GM12878 (cell line): ENCODE measurements around the gene PRICKLE3. TPM values are rescaled to one million over a fixed set of nuclear protein-coding genes. Genes with fewer than 3 reads are reported as not detected.

Experiments
- ATAC-seq: fragments of 200-7000 bp; cut with Tn5 transposase; 3 replicates; pipeline ENCODE4 v1.9.1; 2020; ENCODE audit warnings: mild to moderate bottlenecking, moderate library complexity
- BruUV-seq: library from RNA; stranded (reverse); fragments of 400-500 nt; replicated peaks from 2 replicates; lab custom pipeline; 2021; lab: Mats Ljungman, UMichigan
- CTCF ChIA-PET: fragments of 300-600 bp; sonication (Branson Sonifier 250); formaldehyde crosslinking; extraction: SDS; loops from one replicate; lab custom pipeline; 2021; ENCODE audit warnings: inconsistent platforms; lab: Yijun Ruan, JAX
- POLR2A ChIA-PET: fragments of 350-600 bp; formaldehyde crosslinking; extraction: SDS; loops from one replicate; lab custom pipeline; 2021; ENCODE audit warnings: inconsistent platforms; lab: Charles Lee
- RAD21 ChIA-PET: fragments of 300-600 bp; sonication (Branson Sonifier 250); formaldehyde crosslinking; loops from one replicate; lab custom pipeline; 2023; ENCODE audit warnings: antibody characterized with exemption; ENCODE audit not compliant: unreplicated experiment; lab: Charles Lee
- SMC1A ChIA-PET: fragments of 300-600 bp; sonication (Branson Sonifier 250); formaldehyde crosslinking; loops from one replicate; lab custom pipeline; 2023; ENCODE audit not compliant: unreplicated experiment, uncharacterized antibody; lab: Charles Lee
- DNase-seq: peaks from one replicate; pipeline ENCODE4 v3.0.0-alpha.2; 2011; ENCODE audit warnings: low read depth, low spot score
- FAIRE-seq: peaks from 3 replicates; lab custom pipeline; 2011; peaks lifted over from hg19 to GRCh38; lab: Jason Lieb, UNC
- H2AFZ ChIP-seq: 2 replicates; pipeline ENCODE4 v1.6.0; 2011; ENCODE audit warnings: low read depth, low read length, control low read depth; ENCODE audit not compliant: control insufficient read depth
- H3K27ac ChIP-seq: 2 replicates; pipeline ENCODE4 v1.5.1; 2011; ENCODE audit warnings: control low read depth; ENCODE audit not compliant: control insufficient read depth, insufficient read depth
- H3K27me3 ChIP-seq, 2 experiments: replicated peaks in 1 of 2; 2 replicates each; pipeline versions ENCODE4 v1.6.0 to v1.6.1; 2011; ENCODE audit warnings: low read length in 1 of 2; ENCODE audit not compliant: control insufficient read depth in 2 of 2, insufficient read depth in 2 of 2
- H3K36me3 ChIP-seq, 2 experiments: 2 replicates each; pipeline ENCODE4 v1.5.1; 2011; ENCODE audit warnings: low read length in 1 of 2; ENCODE audit not compliant: control insufficient read depth in 2 of 2, insufficient read depth in 2 of 2
- H3K4me1 ChIP-seq: 2 replicates; pipeline ENCODE4 v1.6.1; 2011; ENCODE audit warnings: mild to moderate bottlenecking, low read length, moderate library complexity, mixed read lengths; ENCODE audit not compliant: control insufficient read depth, insufficient read depth
- H3K4me2 ChIP-seq: 2 replicates; pipeline ENCODE4 v1.6.0; 2011; ENCODE audit warnings: control low read depth; ENCODE audit not compliant: control insufficient read depth, insufficient read depth
- H3K4me3 ChIP-seq: fragments of 200-600 bp; sonication (generic); 2 replicates; pipeline ENCODE4 v1.5.1; 2016
- H3K79me2 ChIP-seq: 2 replicates; pipeline ENCODE4 v1.6.0; 2011; ENCODE audit warnings: low read length; ENCODE audit not compliant: control insufficient read depth, insufficient read depth
- H3K9ac ChIP-seq: 2 replicates; pipeline ENCODE4 v1.8.0; 2011; ENCODE audit warnings: low read length, control low read depth, mixed read lengths; ENCODE audit not compliant: control insufficient read depth, insufficient read depth
- H3K9me3 ChIP-seq: replicated peaks from 3 replicates; pipeline ENCODE4 v1.5.1; 2011; ENCODE audit warnings: mild to moderate bottlenecking, low read length; ENCODE audit not compliant: control insufficient read depth, insufficient read depth
- H4K20me1 ChIP-seq: 2 replicates; pipeline ENCODE4 v1.6.0; 2011; ENCODE audit not compliant: control insufficient read depth, insufficient read depth
- BCL11A ChIP-seq: IDR thresholded peaks from 2 replicates; pipeline ENCODE4 v1.6.1; 2011; ENCODE audit warnings: low read depth, low read length
- CREM ChIP-seq: IDR thresholded peaks from 2 replicates; pipeline ENCODE4 v1.6.1; 2014; ENCODE audit warnings: antibody characterized with exemption, low read depth
- MYB ChIP-seq: fragments of 150-350 bp; IDR thresholded peaks from 2 replicates; pipeline ENCODE4 v1.6.1; 2014; ENCODE audit warnings: mild to moderate bottlenecking, low read depth, low read length, borderline replicate concordance
- PRDM15 ChIP-seq: fragments of 450-650 bp; formaldehyde crosslinking; IDR thresholded peaks from 2 replicates; pipeline ENCODE4 v1.4.0; 2020; ENCODE audit warnings: mild to moderate bottlenecking, moderate library complexity
- SPI1 ChIP-seq: IDR thresholded peaks from 2 replicates; pipeline ENCODE4 v1.6.1; 2011; ENCODE audit warnings: low read depth, mild to moderate bottlenecking, low read length, moderate library complexity, borderline replicate concordance; ENCODE audit not compliant: insufficient read depth
- ZNF622 ChIP-seq: fragments of 450-650 bp; IDR thresholded peaks from 2 replicates; pipeline ENCODE4 v1.6.1; 2017; ENCODE audit warnings: mild to moderate bottlenecking, inconsistent platforms
- WGBS: methylation state at CpG from one replicate; pipeline ENCODE4 v1.1.6; 2016; ENCODE audit warnings: low lambda C conversion rate; ENCODE audit not compliant: insufficient replicate concordance, insufficient coverage; ENCODE audit errors: missing lambda C conversion rate; 5-methylcytosine and 5-hydroxymethylcytosine counted together
- in situ Hi-C: fragments of 300-500 bp; cut with MboI; formaldehyde crosslinking; loops from 9 replicates; pipeline ENCODE4 v1.14.3; 2018; ENCODE audit warnings: mixed read lengths
- intact Hi-C: fragments of 100-400 bp; cut with micrococcal nuclease; formaldehyde crosslinking; loops from one replicate; pipeline ENCODE4 v1.14.2; 2022; ENCODE audit not compliant: unreplicated experiment
- polyA plus RNA-seq, 11 experiments: library from polyadenylated mRNA; depleted of rRNA in 4 of 11; unstranded in 6 of 11; stranded (reverse) in 5 of 11; fragments of >200 nt; fragmentation: Nextera tagmentation in 4 of 11; fragmentation: Illumina TruSeq in 1 of 11; extraction: Ambion mirVana in 4 of 11; extraction: Trizol in 1 of 11; gene quantifications; 1 replicate in 1 of 11; 2 replicates in 10 of 11; pipeline versions ENCODE4 v1.2.1 to v1.2.3, GENCODE V29; 2011 to 2016; ENCODE audit warnings: inconsistent platforms in 2 of 11, missing spikeins in 2 of 11, low read depth in 1 of 11
- total RNA-seq, 4 experiments: library from RNA; depleted of rRNA in 3 of 4; stranded (reverse); fragments of >200 nt in 3 of 4; fragmentation: Illumina TruSeq in 1 of 4; extraction: Trizol in 1 of 4; gene quantifications; 2 replicates each; pipeline versions ENCODE4 v1.2.1 to v1.2.3, GENCODE V29; 2013 to 2021
- TF ChIP-seq, protein P1 (sequence below): fragments of 450-650 bp; IDR thresholded peaks from 2 replicates; pipeline ENCODE4 v1.6.1; 2017; ENCODE audit warnings: borderline replicate concordance
- TF ChIP-seq, protein P2 (sequence below): fragments of 450-650 bp; IDR thresholded peaks from 2 replicates; pipeline ENCODE4 v1.6.1; 2018; ENCODE audit warnings: borderline replicate concordance, mild to moderate bottlenecking; ENCODE audit not compliant: partially characterized antibody

Gene PRICKLE3
- total and polyA plus RNA-seq, 10 of the 15 experiments (the other 5 are each of a cell fraction or from before 2014, with no cell fraction given): 0.69 to 17.4 (median 7.6) TPM

- no peak overlapping the region for H3K9ac ChIP-seq
- POLR2A ChIA-PET: no interaction called here
- DNase-seq (no peak), ATAC-seq (no peak), FAIRE-seq (no peak)
- H3K4me1 ChIP-seq: no peaks in the 10 kb centered on the region
- no peaks in the 10 kb centered on the region for H3K79me2 ChIP-seq
- intact Hi-C loops: no loop called here
- SMC1A ChIA-PET: no interaction called here
- H3K27me3 ChIP-seq: no peaks in the 10 kb centered on the region
- H3K36me3 ChIP-seq: no peaks in the 10 kb centered on the region
- H3K27ac ChIP-seq: no peak overlapping the region
- no peaks in the 10 kb centered on the region for H3K9me3 ChIP-seq
- BruUV-seq: no TSS peak
- H3K4me3 ChIP-seq: no peak overlapping the region
- WGBS: 80% methylated on average over 13 of the region's 13 CpGs
- TF ChIP-seq BCL11A: no peak
- TF ChIP-seq, protein P1, sequence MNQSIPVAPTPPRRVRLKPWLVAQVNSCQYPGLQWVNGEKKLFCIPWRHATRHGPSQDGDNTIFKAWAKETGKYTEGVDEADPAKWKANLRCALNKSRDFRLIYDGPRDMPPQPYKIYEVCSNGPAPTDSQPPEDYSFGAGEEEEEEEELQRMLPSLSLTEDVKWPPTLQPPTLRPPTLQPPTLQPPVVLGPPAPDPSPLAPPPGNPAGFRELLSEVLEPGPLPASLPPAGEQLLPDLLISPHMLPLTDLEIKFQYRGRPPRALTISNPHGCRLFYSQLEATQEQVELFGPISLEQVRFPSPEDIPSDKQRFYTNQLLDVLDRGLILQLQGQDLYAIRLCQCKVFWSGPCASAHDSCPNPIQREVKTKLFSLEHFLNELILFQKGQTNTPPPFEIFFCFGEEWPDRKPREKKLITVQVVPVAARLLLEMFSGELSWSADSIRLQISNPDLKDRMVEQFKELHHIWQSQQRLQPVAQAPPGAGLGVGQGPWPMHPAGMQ: no peak
- no peak for TF ChIP-seq ZNF622
- no peak for TF ChIP-seq SPI1
- no peak for TF ChIP-seq PRDM15 (CRISPR knock-in tag)
- TF ChIP-seq, protein P2, sequence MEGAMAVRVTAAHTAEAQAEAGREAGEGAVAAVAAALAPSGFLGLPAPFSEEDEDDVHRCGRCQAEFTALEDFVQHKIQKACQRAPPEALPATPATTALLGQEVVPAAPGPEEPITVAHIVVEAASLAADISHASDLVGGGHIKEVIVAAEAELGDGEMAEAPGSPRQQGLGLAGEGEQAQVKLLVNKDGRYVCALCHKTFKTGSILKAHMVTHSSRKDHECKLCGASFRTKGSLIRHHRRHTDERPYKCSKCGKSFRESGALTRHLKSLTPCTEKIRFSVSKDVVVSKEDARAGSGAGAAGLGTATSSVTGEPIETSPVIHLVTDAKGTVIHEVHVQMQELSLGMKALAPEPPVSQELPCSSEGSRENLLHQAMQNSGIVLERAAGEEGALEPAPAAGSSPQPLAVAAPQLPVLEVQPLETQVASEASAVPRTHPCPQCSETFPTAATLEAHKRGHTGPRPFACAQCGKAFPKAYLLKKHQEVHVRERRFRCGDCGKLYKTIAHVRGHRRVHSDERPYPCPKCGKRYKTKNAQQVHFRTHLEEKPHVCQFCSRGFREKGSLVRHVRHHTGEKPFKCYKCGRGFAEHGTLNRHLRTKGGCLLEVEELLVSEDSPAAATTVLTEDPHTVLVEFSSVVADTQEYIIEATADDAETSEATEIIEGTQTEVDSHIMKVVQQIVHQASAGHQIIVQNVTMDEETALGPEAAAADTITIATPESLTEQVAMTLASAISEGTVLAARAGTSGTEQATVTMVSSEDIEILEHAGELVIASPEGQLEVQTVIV: no peak
- no peak for TF ChIP-seq MYB
- TF ChIP-seq CREM: no peak
- CTCF ChIA-PET: no interaction called here
- in situ Hi-C loops: no loop called here
- H4K20me1 ChIP-seq: no peaks in the 10 kb centered on the region
- H2AFZ ChIP-seq: no peak overlapping the region
- RAD21 ChIA-PET: no interaction called here
- no peak overlapping the region for H3K4me2 ChIP-seq
Observed at GRCh38 chrX:49147936-49148335, 38.2 kb downstream of the PRICKLE3 start.
